SK-N-SH treated with all-trans-retinoic acid at 6 μM for 48 hours (cell line): Measurements from ENCODE around the gene TRABD2A.
A peak's percentile ranks its signal among the peaks of the same experiment; 100 is the strongest.

Experiments
- ATAC-seq: fragments of 200-7000 bp; cut with Tn5 transposase; 3 replicates; pipeline ENCODE4 v1.9.1; 2020; ENCODE audit warnings: mild to moderate bottlenecking, moderate library complexity
- ARNTL ChIP-seq: fragments of 450-650 bp; formaldehyde crosslinking; IDR thresholded peaks from 2 replicates; pipeline ENCODE4 v1.5.0; 2020; ENCODE audit warnings: low read depth, mild to moderate bottlenecking, moderate library complexity, borderline replicate concordance
- BACH2 ChIP-seq: fragments of 250-450 bp; sonication (Bioruptor Pico); IDR thresholded peaks from 2 replicates; pipeline ENCODE4 v1.9.0; 2021; ENCODE audit warnings: mild to moderate bottlenecking, borderline replicate concordance
- CSDC2 ChIP-seq: fragments of 250-450 bp; sonication (Bioruptor Pico); IDR thresholded peaks from 2 replicates; pipeline ENCODE4 v1.5.0; 2020; ENCODE audit warnings: mild to moderate bottlenecking, moderate library complexity
- ESRRG ChIP-seq: fragments of 250-450 bp; sonication (Bioruptor Pico); IDR thresholded peaks from 2 replicates; pipeline ENCODE4 v1.6.1; 2021; ENCODE audit warnings: mild to moderate bottlenecking
- GLIS3 ChIP-seq: fragments of 250-450 bp; sonication (Bioruptor Pico); IDR thresholded peaks from 2 replicates; pipeline ENCODE4 v1.5.0; 2020; ENCODE audit warnings: mild to moderate bottlenecking, moderate library complexity
- ISL1 ChIP-seq: fragments of 250-450 bp; sonication (Bioruptor Pico); IDR thresholded peaks from 2 replicates; pipeline ENCODE4 v2.1.2; 2022; ENCODE audit warnings: mild to moderate bottlenecking, moderate library complexity
- OSR1 ChIP-seq: fragments of 250-450 bp; sonication (Bioruptor Pico); IDR thresholded peaks from 2 replicates; pipeline ENCODE4 v1.8.0; 2022; ENCODE audit warnings: moderate library complexity, mild to moderate bottlenecking, inconsistent platforms
- PPARA ChIP-seq: fragments of 250-450 bp; sonication (Bioruptor Pico); IDR thresholded peaks from 2 replicates; pipeline ENCODE4 v1.5.0; 2020; ENCODE audit warnings: mild to moderate bottlenecking, borderline replicate concordance
- RARB ChIP-seq: fragments of 250-450 bp; sonication (Bioruptor Pico); IDR thresholded peaks from 2 replicates; pipeline ENCODE4 v1.8.0; 2021; ENCODE audit warnings: mild to moderate bottlenecking, moderate library complexity
- SNAI2 ChIP-seq: fragments of 250-450 bp; sonication (Bioruptor Pico); IDR thresholded peaks from 2 replicates; pipeline ENCODE4 v1.5.0; 2020; ENCODE audit warnings: mild to moderate bottlenecking, moderate library complexity
- TOX ChIP-seq: fragments of 250-450 bp; sonication (Bioruptor Pico); IDR thresholded peaks from 2 replicates; pipeline ENCODE4 v1.8.0; 2021; ENCODE audit warnings: mild to moderate bottlenecking, moderate library complexity, borderline replicate concordance
- ZC3H10 ChIP-seq: fragments of 250-450 bp; sonication (Bioruptor Pico); IDR thresholded peaks from 2 replicates; pipeline ENCODE4 v1.5.1; 2021; ENCODE audit warnings: mild to moderate bottlenecking, moderate library complexity
- ZFP3 ChIP-seq: fragments of 250-450 bp; sonication (Bioruptor Pico); IDR thresholded peaks from 2 replicates; pipeline ENCODE4 v1.5.0; 2020; ENCODE audit warnings: mild to moderate bottlenecking, moderate library complexity
- ZFP30 ChIP-seq: fragments of 450-650 bp; formaldehyde crosslinking; IDR thresholded peaks from 2 replicates; pipeline ENCODE4 v1.5.0; 2022; ENCODE audit warnings: mild to moderate bottlenecking, moderate library complexity
- ZNF70 ChIP-seq: fragments of 450-650 bp; formaldehyde crosslinking; IDR thresholded peaks from 2 replicates; pipeline ENCODE4 v1.5.0; 2020; ENCODE audit warnings: mild to moderate bottlenecking, moderate library complexity
- TF ChIP-seq, protein P1 (sequence below): fragments of 250-450 bp; sonication (Bioruptor Pico); IDR thresholded peaks from 2 replicates; pipeline ENCODE4 v1.5.1; 2020; ENCODE audit warnings: low read depth, mild to moderate bottlenecking, moderate library complexity
- TF ChIP-seq, protein P2 (sequence below): fragments of 250-450 bp; sonication (Bioruptor Pico); IDR thresholded peaks from 2 replicates; pipeline ENCODE4 v1.8.0; 2021; ENCODE audit warnings: low read depth, mild to moderate bottlenecking, moderate library complexity, borderline replicate concordance
- TF ChIP-seq, protein P3 (sequence below): fragments of 250-450 bp; sonication (Bioruptor Pico); IDR thresholded peaks from 2 replicates; pipeline ENCODE4 v1.5.1; 2021; ENCODE audit warnings: mild to moderate bottlenecking, moderate library complexity
- TF ChIP-seq, protein P4 (sequence below): fragments of 250-450 bp; sonication (Bioruptor Pico); IDR thresholded peaks from 2 replicates; pipeline ENCODE4 v1.5.0; 2020; ENCODE audit warnings: mild to moderate bottlenecking, moderate library complexity

Gene TRABD2A

DNA sequence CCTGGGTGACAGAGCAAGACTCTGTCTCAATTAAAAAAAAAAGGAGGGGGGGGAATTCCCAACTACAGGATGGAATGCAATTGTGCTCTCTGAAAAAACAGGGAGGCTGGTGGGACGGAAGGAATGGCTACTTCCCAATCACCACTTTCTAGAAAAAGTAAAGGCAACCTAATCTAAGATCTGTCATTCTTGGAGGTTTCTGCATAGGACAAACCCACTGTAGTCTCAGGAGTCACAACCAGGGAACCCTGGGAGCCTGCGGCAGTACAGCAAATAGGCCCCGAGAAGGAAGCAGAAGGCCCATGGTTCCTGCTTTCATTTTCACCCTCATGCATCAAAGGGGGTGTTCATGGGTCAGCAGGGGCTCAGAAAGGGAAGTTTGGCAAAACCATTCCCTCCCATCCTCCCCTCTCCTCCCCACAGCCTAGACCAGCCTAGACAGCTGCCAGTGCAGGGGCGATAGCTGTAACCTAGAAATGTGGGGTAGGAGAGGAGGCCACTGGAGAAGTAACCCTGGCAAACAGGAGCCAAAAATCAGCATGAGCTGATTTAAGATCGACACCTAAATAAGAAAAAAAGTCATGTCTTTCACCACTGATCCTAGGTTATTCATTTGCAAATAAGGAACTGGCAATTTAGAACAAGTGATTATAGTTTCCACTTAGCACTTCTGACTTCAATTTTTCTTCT, 48.0 kb downstream of the TRABD2A start (continued):
- TF ChIP-seq ZFP3 (no peak), ZNF70 (no peak), ZFP30 (CRISPR knock-in tag) (no peak), ESRRG (CRISPR knock-in tag) (no peak)
- TF ChIP-seq, protein P1, sequence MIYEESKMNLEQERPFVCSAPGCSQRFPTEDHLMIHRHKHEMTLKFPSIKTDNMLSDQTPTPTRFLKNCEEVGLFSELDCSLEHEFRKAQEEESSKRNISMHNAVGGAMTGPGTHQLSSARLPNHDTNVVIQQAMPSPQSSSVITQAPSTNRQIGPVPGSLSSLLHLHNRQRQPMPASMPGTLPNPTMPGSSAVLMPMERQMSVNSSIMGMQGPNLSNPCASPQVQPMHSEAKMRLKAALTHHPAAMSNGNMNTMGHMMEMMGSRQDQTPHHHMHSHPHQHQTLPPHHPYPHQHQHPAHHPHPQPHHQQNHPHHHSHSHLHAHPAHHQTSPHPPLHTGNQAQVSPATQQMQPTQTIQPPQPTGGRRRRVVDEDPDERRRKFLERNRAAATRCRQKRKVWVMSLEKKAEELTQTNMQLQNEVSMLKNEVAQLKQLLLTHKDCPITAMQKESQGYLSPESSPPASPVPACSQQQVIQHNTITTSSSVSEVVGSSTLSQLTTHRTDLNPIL = no peak
- TF ChIP-seq, all 23 proteins: peak for 0

DNA sequence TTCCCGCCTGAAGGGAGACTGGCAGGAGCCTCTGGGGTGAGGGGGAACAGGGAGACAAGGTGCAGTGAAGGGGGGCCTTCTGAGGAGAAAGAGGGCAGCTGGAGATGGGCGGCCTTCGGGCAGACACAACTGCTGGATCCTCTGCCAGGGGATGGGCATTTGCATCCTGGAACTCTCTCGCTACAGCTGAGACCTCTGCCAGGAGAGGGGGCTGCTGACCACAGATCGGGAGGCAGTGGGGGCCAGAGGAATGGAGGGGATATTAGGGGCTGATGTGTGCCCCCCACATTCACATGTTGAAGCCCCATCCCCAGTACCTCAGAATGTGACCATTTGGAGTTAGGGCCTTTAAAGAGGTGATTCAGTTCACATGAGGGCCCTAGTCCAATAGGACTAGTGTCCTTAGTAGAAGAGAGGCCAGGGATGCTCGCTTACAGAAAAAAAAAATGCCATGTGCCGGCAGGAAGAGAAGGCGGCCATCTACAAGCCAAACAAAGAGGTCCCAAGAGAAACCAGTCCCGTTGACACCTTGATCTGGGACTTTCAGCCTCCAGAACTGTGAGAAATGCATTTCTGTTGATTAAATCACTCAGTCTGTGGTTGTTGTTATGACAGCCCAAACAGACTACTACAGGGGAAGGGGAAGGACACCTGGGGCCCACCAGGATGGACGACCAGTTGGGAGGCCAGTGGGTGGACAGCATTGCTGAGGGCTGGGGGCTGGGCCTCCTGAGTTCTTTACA, 50.0 kb downstream of the TRABD2A start:
- ATAC-seq = no peak
- TF ChIP-seq OSR1 (CRISPR knock-in tag) (no peak), GLIS3 (CRISPR knock-in tag) (no peak), RARB (CRISPR knock-in tag) (no peak), PPARA (CRISPR knock-in tag) (no peak)
- TF ChIP-seq, protein P1 = no peak
- TF ChIP-seq, protein P2, sequence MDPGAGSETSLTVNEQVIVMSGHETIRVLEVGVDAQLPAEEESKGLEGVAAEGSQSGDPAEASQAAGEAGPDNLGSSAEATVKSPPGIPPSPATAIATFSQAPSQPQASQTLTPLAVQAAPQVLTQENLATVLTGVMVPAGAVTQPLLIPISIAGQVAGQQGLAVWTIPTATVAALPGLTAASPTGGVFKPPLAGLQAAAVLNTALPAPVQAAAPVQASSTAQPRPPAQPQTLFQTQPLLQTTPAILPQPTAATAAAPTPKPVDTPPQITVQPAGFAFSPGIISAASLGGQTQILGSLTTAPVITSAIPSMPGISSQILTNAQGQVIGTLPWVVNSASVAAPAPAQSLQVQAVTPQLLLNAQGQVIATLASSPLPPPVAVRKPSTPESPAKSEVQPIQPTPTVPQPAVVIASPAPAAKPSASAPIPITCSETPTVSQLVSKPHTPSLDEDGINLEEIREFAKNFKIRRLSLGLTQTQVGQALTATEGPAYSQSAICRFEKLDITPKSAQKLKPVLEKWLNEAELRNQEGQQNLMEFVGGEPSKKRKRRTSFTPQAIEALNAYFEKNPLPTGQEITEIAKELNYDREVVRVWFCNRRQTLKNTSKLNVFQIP (CRISPR knock-in tag) = no peak

DNA sequence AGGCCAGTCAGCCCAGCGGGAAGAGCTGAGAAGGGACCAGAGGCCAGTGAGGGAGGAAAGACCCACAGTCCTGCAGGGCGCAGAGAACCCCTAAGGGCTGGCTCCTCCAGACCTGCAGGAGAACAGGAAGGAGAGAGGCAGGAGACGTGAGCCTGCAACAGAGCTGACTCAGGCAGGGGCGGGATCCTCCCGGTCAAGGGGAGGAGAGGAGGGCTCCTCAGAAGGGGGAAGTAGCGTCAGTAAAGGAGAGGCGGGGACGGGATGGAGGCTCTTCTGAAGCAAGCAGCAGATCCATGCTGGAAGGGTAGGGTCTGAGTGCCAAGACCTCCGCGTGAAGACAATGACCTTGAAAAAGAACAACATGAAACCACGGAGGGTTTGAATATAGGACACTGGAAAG, 50.8 kb downstream of the TRABD2A start:
- ATAC-seq = peak; percentile 35; the same call in 2 of the 3 replicates
- TF ChIP-seq CSDC2 (CRISPR knock-in tag) = no peak
- no peak for TF ChIP-seq ZFP30 (CRISPR knock-in tag)
- no peak for TF ChIP-seq TOX (CRISPR knock-in tag)
- TF ChIP-seq, protein P3, sequence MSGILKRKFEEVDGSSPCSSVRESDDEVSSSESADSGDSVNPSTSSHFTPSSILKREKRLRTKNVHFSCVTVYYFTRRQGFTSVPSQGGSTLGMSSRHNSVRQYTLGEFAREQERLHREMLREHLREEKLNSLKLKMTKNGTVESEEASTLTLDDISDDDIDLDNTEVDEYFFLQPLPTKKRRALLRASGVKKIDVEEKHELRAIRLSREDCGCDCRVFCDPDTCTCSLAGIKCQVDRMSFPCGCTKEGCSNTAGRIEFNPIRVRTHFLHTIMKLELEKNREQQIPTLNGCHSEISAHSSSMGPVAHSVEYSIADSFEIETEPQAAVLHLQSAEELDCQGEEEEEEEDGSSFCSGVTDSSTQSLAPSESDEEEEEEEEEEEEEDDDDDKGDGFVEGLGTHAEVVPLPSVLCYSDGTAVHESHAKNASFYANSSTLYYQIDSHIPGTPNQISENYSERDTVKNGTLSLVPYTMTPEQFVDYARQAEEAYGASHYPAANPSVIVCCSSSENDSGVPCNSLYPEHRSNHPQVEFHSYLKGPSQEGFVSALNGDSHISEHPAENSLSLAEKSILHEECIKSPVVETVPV (CRISPR knock-in tag) = no peak
- no peak for TF ChIP-seq BACH2 (CRISPR knock-in tag)
- TF ChIP-seq, protein P1 = no peak
- no peak for TF ChIP-seq PPARA (CRISPR knock-in tag)
- no peak for TF ChIP-seq GLIS3 (CRISPR knock-in tag)
- no peak for TF ChIP-seq ARNTL

DNA sequence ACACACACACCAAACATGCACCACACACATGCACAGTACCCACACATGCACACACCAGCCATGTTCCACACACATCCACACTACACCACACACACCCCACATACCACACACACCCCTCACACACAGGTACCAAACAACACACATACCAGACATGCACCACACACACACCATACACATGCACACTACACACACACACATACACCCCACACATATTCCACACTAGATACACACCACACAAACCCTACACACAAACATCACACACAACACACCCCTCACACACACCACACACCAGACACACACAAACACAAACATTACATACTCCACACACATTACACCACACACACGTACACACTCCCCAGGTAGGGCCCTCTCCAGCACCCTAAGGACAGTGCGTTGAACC, 51.2 kb downstream of the TRABD2A start:
- no peak for TF ChIP-seq ZNF70
- ATAC-seq = no peak

DNA sequence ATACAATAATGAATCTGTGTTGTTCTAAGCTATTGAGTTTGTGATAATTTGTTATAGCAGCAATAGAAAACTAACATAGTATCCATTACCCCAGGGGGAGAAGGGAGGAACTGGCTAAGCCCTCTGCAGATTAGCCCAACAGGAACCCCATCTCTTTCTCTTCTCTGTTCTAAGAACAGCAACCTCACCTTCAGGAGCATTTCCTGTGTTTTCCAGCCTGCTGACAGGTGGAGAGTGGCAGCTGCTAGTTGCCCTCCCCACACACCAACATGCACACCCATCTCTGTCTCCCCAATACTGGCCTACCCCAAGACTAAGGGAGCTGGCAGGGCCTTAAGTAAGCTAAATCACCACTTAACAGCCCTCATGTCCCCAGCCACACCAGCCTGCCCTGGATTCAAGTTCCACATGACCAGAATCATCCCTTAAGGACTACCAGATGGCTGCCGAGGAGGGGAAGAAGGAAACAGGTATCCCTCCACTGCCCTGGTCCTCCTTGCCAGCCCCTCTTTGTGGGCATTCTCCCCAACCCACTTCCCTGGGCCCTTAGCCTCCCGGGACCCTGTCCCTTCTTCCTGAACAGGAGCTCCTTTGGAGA, 52.8 kb downstream of the TRABD2A start:
- ATAC-seq = no peak
- TF ChIP-seq ZFP3 (no peak), RARB (CRISPR knock-in tag) (no peak), ZFP30 (CRISPR knock-in tag) (no peak), ZC3H10 (CRISPR knock-in tag) (no peak), TOX (CRISPR knock-in tag) (no peak), ISL1 (no peak), OSR1 (CRISPR knock-in tag) (no peak), ARNTL (no peak), ESRRG (CRISPR knock-in tag) (no peak), GLIS3 (CRISPR knock-in tag) (no peak), SNAI2 (CRISPR knock-in tag) (no peak), PPARA (CRISPR knock-in tag) (no peak)
- TF ChIP-seq, protein P4, sequence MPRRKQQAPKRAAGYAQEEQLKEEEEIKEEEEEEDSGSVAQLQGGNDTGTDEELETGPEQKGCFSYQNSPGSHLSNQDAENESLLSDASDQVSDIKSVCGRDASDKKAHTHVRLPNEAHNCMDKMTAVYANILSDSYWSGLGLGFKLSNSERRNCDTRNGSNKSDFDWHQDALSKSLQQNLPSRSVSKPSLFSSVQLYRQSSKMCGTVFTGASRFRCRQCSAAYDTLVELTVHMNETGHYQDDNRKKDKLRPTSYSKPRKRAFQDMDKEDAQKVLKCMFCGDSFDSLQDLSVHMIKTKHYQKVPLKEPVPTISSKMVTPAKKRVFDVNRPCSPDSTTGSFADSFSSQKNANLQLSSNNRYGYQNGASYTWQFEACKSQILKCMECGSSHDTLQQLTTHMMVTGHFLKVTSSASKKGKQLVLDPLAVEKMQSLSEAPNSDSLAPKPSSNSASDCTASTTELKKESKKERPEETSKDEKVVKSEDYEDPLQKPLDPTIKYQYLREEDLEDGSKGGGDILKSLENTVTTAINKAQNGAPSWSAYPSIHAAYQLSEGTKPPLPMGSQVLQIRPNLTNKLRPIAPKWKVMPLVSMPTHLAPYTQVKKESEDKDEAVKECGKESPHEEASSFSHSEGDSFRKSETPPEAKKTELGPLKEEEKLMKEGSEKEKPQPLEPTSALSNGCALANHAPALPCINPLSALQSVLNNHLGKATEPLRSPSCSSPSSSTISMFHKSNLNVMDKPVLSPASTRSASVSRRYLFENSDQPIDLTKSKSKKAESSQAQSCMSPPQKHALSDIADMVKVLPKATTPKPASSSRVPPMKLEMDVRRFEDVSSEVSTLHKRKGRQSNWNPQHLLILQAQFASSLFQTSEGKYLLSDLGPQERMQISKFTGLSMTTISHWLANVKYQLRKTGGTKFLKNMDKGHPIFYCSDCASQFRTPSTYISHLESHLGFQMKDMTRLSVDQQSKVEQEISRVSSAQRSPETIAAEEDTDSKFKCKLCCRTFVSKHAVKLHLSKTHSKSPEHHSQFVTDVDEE (CRISPR knock-in tag) = no peak
- TF ChIP-seq, protein P2 (CRISPR knock-in tag) = no peak
